Lung (tissue), 12 donors: ENCODE measurements around the gene DRGX. TPM values are rescaled to one million over a fixed set of nuclear protein-coding genes. Genes with fewer than 3 reads are reported as not detected.

Source experiments
- ATAC-seq: fragments of 200-7000 bp; cut with Tn5 transposase; one replicate; pipeline ENCODE4 v1.9.1; 2020; ENCODE audit warnings: moderate number of reproducible peaks; ENCODE audit not compliant: insufficient read depth, low FRiP score
- DNase-seq, 3 donors: peaks; one replicate each; pipeline ENCODE4 v3.0.0-alpha.2; 2013 to 2017
- H3K27ac ChIP-seq, 2 donors: one replicate each; pipeline ENCODE4 v1.5.1; 2013; ENCODE audit warnings: mild to moderate bottlenecking in 2 of 2, moderate library complexity in 2 of 2, control low read depth in 1 of 2, inconsistent platforms in 1 of 2, low read depth in 1 of 2, low read length in 1 of 2
- H3K27me3 ChIP-seq, 3 donors: one replicate each; pipeline ENCODE4 v1.5.1; 2013; ENCODE audit warnings: low read length in 2 of 3; ENCODE audit not compliant: control insufficient read depth in 3 of 3, insufficient read depth in 3 of 3
- H3K36me3 ChIP-seq, 4 donors: one replicate each; pipeline ENCODE4 v1.5.1; 2013; ENCODE audit warnings: low read length in 4 of 4, mild to moderate bottlenecking in 1 of 4, moderate library complexity in 1 of 4; ENCODE audit not compliant: control insufficient read depth in 4 of 4, insufficient read depth in 4 of 4
- H3K4me1 ChIP-seq, 5 donors: one replicate each; pipeline ENCODE4 v1.5.1; 2013; ENCODE audit warnings: low read length in 5 of 5, mild to moderate bottlenecking in 2 of 5, moderate library complexity in 1 of 5; ENCODE audit not compliant: control insufficient read depth in 5 of 5, insufficient read depth in 5 of 5
- H3K4me3 ChIP-seq: one replicate; pipeline ENCODE4 v1.5.1; 2013; ENCODE audit warnings: mild to moderate bottlenecking, control low read depth, moderate library complexity
- H3K9ac ChIP-seq, 2 donors: one replicate each; pipeline ENCODE4 v1.5.1; 2013; ENCODE audit warnings: low read length in 2 of 2, control low read depth in 1 of 2; ENCODE audit not compliant: insufficient read depth in 1 of 2
- H3K9me3 ChIP-seq, 4 donors: one replicate each; pipeline ENCODE4 v1.5.1; 2013; ENCODE audit warnings: low read length in 3 of 4, mild to moderate bottlenecking in 1 of 4, moderate library complexity in 1 of 4; ENCODE audit not compliant: control insufficient read depth in 4 of 4, insufficient read depth in 3 of 4
- WGBS, 2 donors: extraction: QIAGEN DNeasy Blood & Tissue Kit; methylation state at CpG; one replicate each; pipeline ENCODE4 v1.1.7; 2013; 5-methylcytosine and 5-hydroxymethylcytosine counted together
- polyA plus RNA-seq, 2 donors: library from polyadenylated mRNA; stranded (reverse); fragments of 200-250 nt; gene quantifications; one replicate each; pipeline ENCODE4 v1.2.1, GENCODE V29; 2013
- total RNA-seq, 2 donors: library from RNA; depleted of rRNA in 1 of 2; stranded (reverse); fragments of >200 nt in 1 of 2; gene quantifications; one replicate each; pipeline ENCODE4 v1.2.1, GENCODE V29; 2014 to 2021
- TF ChIP-seq, protein P1 (sequence below): IDR thresholded peaks from 2 replicates; pipeline ENCODE4 v1.5.1; 2012; ENCODE audit warnings: mild to moderate bottlenecking; ENCODE audit errors: control extremely low read depth, extremely low read depth
- donor health status: control.
- donor health status: control.
- donor health status: Bipolar disorder and iron deficiency.
- donor health status: healthy.
- donor health status: DM: yes; HTN: yes; CAD: no.

Gene DRGX
- total and polyA plus RNA-seq, 4 donors: 0.10 TPM; not detected in 3

- DNase-seq (no peak), ATAC-seq (no peak)
- H3K4me1 ChIP-seq: peaks cover 0 to 3% (median 0%) of the 10 kb centered on the region in 5 donors
- H3K4me3 ChIP-seq: no peak overlapping the region
- H3K9me3 ChIP-seq: no peaks in the 10 kb centered on the region
- H3K27ac ChIP-seq: no peak overlapping the region
- H3K36me3 ChIP-seq: no peaks in the 10 kb centered on the region
- H3K27me3 ChIP-seq: peaks cover 0 to 12% (median 0%) of the 10 kb centered on the region in 3 donors
- H3K9ac ChIP-seq: no peak overlapping the region
- TF ChIP-seq, protein P1, sequence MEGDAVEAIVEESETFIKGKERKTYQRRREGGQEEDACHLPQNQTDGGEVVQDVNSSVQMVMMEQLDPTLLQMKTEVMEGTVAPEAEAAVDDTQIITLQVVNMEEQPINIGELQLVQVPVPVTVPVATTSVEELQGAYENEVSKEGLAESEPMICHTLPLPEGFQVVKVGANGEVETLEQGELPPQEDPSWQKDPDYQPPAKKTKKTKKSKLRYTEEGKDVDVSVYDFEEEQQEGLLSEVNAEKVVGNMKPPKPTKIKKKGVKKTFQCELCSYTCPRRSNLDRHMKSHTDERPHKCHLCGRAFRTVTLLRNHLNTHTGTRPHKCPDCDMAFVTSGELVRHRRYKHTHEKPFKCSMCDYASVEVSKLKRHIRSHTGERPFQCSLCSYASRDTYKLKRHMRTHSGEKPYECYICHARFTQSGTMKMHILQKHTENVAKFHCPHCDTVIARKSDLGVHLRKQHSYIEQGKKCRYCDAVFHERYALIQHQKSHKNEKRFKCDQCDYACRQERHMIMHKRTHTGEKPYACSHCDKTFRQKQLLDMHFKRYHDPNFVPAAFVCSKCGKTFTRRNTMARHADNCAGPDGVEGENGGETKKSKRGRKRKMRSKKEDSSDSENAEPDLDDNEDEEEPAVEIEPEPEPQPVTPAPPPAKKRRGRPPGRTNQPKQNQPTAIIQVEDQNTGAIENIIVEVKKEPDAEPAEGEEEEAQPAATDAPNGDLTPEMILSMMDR: no peak
- WGBS, 2 donors: 84 to 85% methylated on average over 4 of the region's 4 CpGs
Observed at GRCh38 chr10:49366460-49366859, 29.4 kb downstream of the DRGX start.

GRCh38 chr10:49365675-49366415 lies 30.0 kb downstream of the DRGX start:
- TF ChIP-seq, protein P1: no peak
- DNase-seq (no peak), ATAC-seq (no peak)
- peaks cover 0 to 12% (median 0%) of the 10 kb centered on the region in 3 donors for H3K27me3 ChIP-seq
- no peaks in the 10 kb centered on the region for H3K36me3 ChIP-seq
- H3K4me1 ChIP-seq: peaks cover 0 to 3% (median 0%) of the 10 kb centered on the region in 5 donors
- H3K27ac ChIP-seq: no peak overlapping the region
- H3K4me3 ChIP-seq: no peak overlapping the region
- no peak overlapping the region for H3K9ac ChIP-seq
- no peaks in the 10 kb centered on the region for H3K9me3 ChIP-seq
- 81 to 84% methylated on average over 23 of the region's 23 CpGs for WGBS, 2 donors

GRCh38 chr10:49365275-49365674 lies 30.6 kb downstream of the DRGX start:
- WGBS, 2 donors: 87 to 88% methylated on average over 3 of the region's 3 CpGs
- TF ChIP-seq, protein P1: no peak
- Histone ChIP-seq H3K27ac (no peak overlapping the region), H3K27me3 (peaks cover 0 to 12% (median 0%) of the 10 kb centered on the region in 3 donors), H3K4me3 (no peak overlapping the region), H3K9ac (no peak overlapping the region), H3K4me1 (peaks cover 0 to 9% (median 2%) of the 10 kb centered on the region in 5 donors), H3K36me3 (no peaks in the 10 kb centered on the region), H3K9me3 (no peaks in the 10 kb centered on the region)
- DNase-seq: no peak
- no peak for ATAC-seq

DNA sequence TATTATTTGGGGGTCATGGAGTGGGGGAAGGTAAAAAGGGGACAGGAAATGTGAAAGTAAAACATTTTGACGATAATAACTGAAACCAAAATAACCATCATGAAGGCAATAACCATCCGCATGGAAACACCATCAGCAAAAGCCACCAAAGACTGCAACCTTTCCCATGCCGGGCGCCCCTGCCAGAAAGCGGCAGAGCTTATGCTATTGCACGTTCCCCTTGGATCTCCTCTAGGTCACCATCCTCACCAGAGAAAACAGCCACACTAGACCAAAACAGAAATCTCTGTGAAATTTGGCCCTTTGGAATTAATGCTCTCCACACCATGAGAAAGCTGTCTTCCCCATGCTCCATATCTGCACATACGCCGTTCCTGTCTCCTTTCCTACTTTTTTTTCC lies 31.1 kb downstream of the DRGX start:
- 76 to 90% methylated on average over 8 of the region's 8 CpGs for WGBS, 2 donors
- TF ChIP-seq, protein P1: no peak

More for the DNA sequence above, 31.1 kb downstream of the DRGX start:
- peaks cover 0 to 13% (median 5%) of the 10 kb centered on the region in 5 donors for H3K4me1 ChIP-seq
- ATAC-seq (no peak), DNase-seq (no peak)
- no peak overlapping the region for H3K27ac ChIP-seq
- no peaks in the 10 kb centered on the region for H3K9me3 ChIP-seq
- no peak overlapping the region for H3K4me3 ChIP-seq
- no peaks in the 10 kb centered on the region for H3K36me3 ChIP-seq
- no peak overlapping the region for H3K9ac ChIP-seq
- H3K27me3 ChIP-seq: peaks cover 0 to 12% (median 0%) of the 10 kb centered on the region in 3 donors
